Skin epidermis (tissue), 12 donors: ENCODE data around the gene PLXNA2.

Source experiments
- H3K27ac ChIP-seq, 21 experiments: fragments of 200-600 bp; sonication (generic) in 11 of 21; one replicate each; pipeline ENCODE4 v1.5.0; 2020; ENCODE audit warnings: mild to moderate bottlenecking in 3 of 21, inconsistent platforms in 2 of 21, moderate library complexity in 2 of 21
- H3K4me3 ChIP-seq, 7 experiments: fragments of 200-600 bp; sonication (generic) in 2 of 7; one replicate each; pipeline ENCODE4 v1.5.0; 2020; ENCODE audit warnings: inconsistent platforms in 2 of 7, mild to moderate bottlenecking in 2 of 7, moderate library complexity in 1 of 7

PLXNA2 gene

DNA sequence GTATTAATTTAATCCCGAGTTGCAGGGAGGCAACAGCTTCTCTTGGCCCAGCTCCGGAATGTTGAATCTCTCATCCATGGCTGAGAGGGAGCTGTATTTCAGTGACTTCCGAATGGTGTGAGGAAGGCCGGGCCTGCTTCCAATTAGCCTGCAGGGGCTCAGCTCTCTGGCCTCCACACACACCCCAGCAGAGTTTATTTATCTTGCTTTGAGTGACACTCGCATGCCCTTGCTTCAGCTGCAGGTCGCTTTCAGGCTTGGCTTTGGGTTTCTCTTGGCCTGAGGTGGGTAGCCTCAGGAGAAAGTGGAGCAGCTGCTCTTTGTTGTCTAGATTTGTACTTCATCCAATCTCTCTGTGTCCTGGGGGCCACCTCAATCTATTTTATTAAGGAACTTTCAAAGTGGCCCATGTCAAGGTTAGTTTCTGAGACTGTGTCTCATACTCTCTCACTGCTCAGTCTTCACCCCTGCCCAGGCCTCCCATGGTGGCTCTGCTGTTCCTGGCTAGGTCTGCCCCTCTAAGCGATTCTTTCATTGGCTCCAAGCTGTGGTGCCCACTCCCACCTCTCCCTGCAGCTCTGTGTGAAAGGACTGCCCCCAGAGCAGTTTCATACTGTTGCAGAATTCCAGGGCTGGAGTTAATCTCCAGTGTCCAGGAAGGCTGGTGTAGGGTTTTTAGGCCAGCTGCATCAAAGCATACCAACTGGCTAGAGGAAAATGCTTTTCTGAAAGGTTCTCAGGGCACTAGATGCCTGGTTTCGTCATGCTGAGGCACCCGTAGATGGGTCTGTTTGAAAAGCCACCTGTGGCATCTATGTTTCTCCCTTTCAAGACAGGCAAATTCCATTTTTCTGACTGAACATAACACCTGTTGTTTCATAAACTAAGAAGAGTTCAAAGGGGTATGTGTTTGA is 153.5 kb downstream of the PLXNA2 start:
- Histone ChIP-seq H3K27ac (peak overlapping the region in 10 of 21 experiments; percentile 0 to 56 (median 33)), H3K4me3 (no peak overlapping the region)

DNA sequence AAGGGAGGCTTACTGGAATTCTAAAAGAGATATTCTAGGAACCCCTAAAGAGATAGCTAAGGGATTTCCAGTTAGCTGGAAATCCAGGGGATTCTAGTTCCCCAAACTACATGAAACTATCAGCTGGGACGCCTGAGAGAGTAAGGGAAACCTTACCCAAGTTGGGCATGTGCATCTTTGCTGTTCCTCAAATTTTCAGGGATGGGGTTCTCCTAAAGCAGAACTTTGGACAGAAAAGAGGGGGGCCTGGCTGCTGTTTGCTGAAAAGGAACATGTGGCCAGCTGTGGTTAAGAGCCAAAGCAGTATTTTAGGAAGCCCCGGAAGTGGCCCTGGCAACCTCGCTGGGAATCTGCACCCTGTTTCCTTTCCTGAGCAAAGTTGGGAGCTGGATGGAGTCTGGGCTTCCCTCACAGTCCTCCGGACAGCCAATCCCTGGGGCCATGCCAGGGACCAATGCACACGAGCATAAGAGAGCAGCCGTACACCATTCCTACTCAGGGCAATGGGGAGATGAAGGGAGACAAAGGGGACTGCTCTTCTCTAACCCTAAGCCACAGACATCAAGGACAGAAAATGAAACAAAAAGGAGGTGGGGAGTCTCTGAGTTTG is 154.3 kb downstream of the PLXNA2 start:
- Histone ChIP-seq H3K4me3 (no peak overlapping the region), H3K27ac (peak overlapping the region in 14 of 21 experiments; percentile 0 to 56 (median 32))

DNA sequence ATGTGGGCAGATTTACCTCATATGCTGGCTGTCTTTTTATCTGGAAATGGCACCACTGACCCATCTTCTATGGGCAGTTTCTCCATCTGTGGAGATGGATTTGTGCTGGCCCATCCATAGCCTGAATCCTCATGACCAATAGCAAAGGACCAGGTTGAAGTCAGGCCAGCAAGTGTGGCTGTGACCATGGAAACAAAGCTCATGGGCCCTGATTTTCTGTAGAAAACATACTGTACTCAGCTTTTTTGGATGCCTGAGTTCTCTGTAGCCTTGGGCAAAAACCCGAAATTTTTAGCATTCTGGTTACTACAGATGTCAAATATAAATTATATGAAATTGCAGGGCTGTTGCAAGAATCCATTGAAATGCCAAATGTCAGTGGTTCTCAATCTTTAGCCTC is 155.0 kb downstream of the PLXNA2 start:
- H3K4me3 ChIP-seq, result no peak overlapping the region
- peak overlapping the region in 1 of 21 experiments; percentile 23 for H3K27ac ChIP-seq

DNA sequence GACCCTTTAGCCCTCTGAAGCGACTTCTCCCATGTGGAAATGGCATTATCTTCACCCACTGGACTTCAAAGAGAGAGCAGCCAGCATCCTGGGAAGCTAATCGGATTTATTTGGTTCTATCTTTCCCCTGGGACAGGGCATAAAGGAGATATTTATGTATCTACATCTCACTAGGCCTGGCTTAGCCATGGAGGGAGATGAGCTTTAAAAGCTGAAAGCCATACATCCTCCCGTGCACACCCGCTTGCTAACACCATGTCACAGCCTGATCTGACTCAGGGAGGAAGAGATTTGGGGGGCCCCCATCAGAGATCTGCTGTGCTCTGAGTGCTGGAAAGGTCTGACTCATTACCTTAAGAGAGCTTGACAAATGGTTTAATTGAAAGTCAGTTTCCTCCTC is 155.9 kb downstream of the PLXNA2 start:
- peak overlapping the region in 1 of 21 experiments; percentile 35 for H3K27ac ChIP-seq
- H3K4me3 ChIP-seq, result no peak overlapping the region

DNA sequence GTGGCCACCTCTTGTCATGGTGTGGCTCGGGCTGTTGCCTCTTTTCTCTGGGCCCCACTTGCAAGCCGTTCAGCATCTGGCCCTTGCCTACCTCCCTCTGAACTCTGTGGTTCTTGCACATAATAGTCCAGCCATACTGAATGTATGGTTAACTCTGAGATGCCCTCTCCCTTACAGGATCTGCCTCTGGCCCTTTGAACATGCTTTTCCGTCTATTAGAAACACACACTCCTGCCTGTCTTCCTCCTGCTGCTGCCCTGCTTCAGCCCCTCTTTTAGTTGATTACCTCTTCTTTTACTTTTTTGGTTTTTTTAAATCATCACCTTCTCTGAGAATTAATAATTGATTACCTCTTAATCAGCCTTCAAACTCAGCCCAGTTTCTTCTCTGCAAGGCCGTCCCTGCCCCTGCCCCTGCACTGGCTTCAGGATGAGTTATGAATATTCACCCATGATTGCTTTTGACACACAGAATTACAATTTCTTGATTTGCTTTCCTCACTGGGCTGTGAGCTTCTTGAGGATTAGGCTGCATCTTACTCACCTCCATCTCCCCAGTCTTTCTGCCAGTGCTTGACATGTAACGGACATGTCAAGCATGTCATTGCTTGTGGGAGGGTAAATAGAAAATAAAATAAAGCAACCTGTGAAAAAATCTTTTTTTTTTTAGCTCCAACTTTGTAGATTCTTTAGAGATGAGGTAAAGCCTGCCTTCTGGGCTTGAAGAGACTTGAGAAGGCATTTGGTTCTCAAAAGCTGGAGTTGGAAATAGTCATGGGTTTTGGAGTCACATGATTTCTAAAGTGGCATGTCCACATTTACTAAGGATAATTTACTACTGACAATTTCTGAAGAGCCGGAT is 158.3 kb downstream of the PLXNA2 start:
- no peak overlapping the region for H3K4me3 ChIP-seq
- H3K27ac ChIP-seq, result peak overlapping the region in 13 of 21 experiments; percentile 5 to 70 (median 42)

DNA sequence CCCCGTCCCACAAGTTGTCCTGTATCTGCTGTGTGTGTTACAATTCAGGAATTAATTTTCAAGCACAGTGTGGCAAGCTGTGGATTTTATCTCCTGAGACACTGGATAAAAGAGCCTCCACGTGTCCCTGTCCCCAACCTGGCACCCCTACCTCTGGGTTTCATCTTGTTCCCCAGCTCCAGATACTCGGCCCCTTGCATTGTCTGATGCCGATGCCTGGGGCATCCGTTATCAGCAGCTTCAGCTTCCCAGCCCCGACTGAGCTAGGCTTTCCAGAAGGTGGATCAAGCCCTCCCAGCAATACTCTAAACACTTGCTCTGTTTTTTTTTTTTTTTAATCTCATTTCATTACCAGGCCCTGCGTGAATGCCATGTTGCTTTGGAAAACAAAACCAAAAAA is 159.4 kb downstream of the PLXNA2 start:
- H3K27ac ChIP-seq, result no peak overlapping the region

DNA sequence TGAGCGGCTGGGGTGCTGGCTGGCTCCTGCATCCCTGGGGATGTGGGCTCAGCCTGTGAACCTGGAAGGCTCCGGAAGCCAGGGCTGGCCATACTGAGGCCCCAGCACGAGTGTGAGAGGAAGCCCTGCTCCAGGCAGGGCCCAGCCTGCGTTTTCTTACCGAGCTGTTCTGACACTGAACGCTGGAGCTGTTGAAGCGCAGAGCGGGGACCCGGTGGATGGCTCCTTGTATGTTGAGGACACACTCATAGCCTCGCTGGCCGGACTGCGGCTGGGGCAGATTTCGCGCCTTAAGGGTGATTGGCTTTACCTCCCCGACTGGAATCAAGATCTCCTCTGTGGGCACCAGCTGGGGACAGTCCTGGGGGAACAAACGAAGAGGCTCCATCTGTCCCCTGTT is 160.0 kb downstream of the PLXNA2 start:
- Histone ChIP-seq H3K4me3 (no peak overlapping the region), H3K27ac (no peak overlapping the region)

More for the DNA sequence above, 159.4 kb downstream of the PLXNA2 start:
- no peak overlapping the region for H3K4me3 ChIP-seq

DNA sequence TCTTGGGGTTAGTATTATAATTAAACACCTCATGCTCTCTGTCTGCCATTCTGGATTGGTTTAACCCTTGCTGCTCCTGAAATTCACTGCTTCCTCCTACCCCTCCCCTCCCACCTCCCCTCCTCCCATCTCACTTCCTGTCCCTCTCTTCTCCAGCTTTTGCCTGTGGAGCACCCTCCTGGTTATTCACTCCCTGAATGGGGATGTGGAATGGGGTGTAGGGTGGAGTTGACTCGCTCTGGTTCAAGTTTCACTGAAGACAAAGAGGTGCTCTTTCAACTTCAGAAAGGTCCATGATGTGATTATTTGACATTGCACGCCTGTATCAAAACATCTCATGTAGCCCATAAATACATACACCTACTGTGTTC is 160.5 kb downstream of the PLXNA2 start:
- Histone ChIP-seq H3K27ac (no peak overlapping the region), H3K4me3 (no peak overlapping the region)

DNA sequence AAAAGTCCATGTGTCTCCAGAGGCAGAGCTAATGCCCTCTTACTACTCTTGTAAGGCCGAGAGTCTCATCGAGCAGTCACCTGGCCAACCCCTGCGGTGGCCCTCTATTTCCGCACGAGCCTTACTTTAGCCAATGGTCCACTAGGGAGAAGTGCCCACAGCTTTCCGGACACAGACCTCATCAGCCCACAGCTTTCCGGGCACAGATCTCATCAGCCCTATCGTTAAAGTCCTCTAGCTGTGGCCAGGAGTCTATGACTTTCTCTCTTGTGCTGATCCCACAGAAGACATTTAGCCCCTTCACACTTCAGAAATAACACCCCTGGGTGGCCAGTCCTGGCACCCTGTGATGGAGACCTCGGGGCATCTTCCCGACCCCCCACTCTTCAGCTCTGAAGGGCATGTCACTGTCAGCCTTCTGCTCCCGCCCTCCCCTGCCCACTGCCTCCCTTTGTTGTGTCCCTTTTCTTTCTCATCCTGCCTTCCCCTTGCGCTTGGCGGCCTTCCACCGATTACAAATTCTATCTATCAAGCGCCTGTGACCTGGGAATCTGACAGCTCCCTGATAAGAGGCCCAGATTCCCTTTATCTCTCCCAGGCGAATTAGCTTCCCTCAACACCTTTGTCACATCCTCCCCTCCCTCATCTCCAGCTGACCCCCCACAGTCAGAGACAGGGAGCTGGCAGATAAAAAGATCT is 161.0 kb downstream of the PLXNA2 start:
- H3K4me3 ChIP-seq, result no peak overlapping the region
- H3K27ac ChIP-seq, result no peak overlapping the region

DNA sequence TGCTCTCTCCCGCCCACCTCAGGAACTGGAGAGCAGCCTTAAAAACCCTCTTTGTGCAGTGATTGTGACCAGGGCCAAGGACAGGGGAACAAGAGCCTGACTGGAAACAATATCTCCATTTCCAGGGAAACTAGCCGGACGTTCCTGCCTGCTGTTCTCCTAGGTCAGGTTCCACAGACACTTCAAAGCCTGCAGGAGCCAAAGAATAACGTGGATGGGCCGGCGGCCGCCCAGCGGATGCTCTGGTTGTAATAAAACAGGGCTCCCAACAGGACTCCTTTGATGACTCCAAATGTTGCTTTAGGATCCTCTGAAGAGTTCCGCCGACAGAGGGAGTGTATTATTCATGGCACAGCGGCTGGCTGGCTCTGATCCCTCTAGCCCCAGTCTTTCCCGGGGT is 162.2 kb downstream of the PLXNA2 start:
- no peak overlapping the region for H3K27ac ChIP-seq
- no peak overlapping the region for H3K4me3 ChIP-seq

DNA sequence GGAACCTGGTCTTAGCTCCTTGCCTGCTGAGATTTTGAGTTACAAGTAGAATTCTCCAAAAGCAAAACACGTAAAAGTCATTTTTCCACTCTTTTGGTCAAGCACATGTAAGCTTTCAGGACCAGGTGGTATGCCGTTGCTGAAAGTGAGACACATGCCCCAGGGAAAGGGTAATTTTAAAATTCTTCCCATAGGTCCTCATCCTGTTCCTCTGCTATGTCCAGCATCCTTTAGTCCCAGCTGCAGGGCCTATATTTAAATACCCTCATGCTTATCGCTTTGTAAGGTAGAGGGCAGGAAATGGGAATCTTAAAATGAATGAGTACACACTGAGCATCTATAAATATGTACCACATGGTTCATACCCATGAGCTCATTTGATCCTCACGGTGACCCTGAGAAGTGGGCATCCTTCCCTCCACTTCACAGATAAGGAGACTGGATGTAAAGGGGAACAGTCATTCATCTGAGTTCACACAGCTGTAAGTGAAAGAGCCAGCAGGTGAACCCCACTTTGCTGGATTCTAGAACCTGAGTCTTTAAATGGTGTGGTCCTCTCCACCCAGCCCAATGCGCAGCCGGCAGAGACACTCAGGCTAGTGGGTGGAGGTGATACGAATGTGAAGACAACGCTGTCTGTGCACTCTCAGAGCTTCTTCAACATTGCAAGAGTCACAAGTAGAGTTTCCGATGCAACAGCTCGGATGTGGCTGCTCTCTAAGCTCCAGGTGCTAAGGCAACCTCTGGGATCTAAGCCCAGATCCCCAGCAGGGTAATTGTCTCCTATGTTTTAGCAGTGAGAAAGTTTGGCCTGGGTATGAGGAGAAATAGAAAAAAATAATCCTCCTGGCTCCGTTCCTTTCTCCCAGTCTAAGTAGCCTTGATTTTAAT is 163.5 kb downstream of the PLXNA2 start:
- Histone ChIP-seq H3K27ac (no peak overlapping the region), H3K4me3 (no peak overlapping the region)

DNA sequence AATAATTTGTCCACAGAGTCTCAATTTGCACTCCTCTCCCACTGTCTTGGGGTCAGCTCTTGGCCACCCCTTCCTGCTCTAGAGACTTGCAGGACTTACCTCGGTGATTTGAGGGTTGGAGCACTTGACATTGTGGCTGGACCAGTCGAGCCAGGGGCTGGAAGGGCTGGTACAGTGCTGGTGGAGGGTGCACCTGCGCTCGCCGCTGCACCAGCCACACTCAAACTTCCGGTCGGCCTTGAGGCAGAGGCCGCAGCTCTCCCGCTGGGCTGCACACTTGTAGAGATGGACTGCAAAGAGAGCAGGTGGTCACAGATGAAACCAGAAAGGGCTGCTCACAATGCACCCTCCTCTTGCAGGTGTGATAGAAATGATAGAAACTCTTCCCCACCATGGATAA is 165.0 kb downstream of the PLXNA2 start:
- Histone ChIP-seq H3K4me3 (no peak overlapping the region), H3K27ac (no peak overlapping the region)

DNA sequence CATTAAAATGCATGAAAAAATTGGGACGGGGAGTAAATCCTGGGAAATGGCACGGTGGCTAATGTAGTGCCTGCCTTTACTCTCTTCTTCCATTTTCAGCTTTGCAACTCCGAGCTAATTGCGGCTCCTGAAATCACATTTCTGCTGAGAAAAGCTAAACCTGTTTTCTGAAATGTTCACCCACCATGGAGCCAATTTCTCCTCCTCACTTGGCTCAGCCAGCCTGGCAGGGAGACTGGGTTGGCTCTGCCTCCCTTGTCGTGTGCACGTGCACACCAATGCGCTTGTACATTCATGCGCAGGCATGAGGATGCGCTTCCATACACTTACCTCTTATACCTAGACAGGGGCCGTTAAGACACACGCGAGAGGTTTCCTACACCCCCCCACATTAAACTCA is 165.4 kb downstream of the PLXNA2 start:
- Histone ChIP-seq H3K27ac (no peak overlapping the region), H3K4me3 (no peak overlapping the region)

DNA sequence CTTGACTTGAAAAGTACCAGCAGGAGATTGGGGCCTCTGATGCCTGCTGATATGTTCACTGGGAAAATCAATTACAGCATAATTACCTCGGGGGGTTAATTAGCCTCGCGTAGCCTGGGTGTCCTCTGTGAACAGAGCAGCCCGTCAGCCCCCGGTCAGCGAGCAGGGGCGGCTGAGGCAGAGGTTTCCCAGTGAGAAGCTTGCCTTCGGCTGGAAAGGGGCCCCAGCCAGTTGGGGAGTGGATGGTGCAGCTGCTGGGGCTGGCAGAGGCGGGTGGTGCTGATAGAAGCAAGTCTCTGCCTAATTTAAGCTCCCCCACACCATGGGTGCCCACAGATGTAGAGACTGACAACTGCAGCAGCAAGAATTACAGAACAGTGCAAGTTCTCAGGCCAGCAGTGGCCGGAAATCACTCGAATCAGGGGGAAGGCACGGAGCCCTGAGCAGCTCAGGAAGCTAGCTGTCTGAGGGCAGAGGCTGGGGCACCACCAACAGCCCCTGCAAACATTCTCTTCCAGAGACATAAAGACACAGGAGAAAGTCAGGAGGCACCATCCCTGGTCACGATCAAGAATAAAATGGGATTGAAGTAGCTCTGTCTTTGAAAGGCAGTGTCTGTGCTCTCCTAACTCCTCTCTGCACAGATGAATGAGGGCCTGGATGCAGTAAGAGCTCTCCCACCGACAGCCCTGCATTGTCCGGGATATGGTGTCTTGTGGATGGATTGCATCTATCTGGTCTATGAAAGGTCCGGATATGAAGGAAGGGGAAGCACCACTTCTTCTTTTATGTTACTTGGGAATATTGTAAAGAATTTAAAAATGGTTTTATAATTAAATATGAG is 166.7 kb downstream of the PLXNA2 start:
- H3K4me3 ChIP-seq, result no peak overlapping the region
- H3K27ac ChIP-seq, result peak overlapping the region in 1 of 21 experiments; percentile 31

DNA sequence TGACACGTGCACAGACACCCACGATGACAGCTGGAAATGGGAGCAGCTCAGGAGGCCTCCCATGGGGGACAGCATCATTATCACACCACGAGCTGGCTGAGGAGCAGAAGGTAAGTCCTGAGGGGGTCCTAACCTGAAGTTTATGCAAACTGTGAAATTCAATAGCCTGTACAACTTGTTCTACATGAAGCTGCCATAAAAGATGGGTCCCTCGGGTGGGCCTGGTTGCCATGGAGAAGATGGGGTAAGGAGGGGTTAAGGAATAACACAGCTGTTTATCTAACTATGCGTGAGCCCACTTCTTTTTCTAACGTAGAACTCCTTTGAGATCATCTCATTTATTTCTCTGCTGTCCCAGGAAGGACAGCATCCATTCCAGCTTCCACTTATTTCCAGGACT is 169.8 kb downstream of the PLXNA2 start:
- H3K4me3 ChIP-seq, result no peak overlapping the region
- no peak overlapping the region for H3K27ac ChIP-seq

DNA sequence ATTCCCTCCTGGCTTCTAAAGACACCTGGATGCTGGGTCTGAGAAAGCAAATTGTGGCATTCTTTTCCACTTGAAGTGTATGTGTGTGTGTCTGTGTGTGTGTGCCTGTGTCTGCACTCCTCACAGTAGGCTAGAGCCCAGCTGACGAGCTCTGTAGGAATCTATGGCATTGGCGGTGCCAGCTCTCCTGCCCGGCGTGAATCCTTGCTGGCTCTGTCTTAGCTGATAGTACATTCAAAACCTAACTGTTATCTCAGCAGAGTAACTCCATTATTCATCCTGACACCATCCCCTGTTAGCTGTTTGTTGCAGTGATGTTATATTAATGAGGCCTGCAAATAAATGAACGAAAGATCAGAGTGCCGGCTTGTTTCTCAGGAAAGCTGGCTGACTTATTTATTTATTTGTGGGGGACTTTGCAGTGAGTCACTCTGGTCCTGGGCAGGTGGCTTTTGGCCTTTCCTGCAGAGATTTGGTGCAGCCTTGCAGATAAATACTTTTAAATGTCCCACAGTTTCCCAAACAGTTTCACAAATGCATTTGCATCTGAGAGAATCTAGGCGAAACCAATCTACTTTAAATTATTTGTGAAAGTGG is 172.7 kb downstream of the PLXNA2 start:
- H3K4me3 ChIP-seq, result no peak overlapping the region
- no peak overlapping the region for H3K27ac ChIP-seq

DNA sequence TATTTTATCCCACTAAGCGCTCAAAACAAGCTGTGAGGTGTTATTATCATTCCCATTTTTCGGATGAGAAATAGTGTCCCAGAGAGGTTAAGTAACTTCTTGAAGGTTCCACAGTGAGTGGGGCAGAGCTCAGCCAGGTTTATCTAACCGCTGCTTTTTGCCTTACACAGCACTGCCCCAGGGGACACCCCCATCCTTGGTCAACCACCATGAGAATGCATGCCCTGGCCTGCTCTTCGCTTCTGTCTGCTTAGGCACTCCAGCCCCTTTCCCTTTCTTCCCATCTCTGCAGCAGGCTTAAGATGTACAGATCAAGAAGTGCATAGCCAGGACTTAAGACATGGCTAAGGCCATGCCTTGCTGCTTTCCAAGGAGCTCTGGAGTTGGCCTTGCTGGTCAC is 174.3 kb downstream of the PLXNA2 start:
- H3K4me3 ChIP-seq, result no peak overlapping the region
- no peak overlapping the region for H3K27ac ChIP-seq

DNA sequence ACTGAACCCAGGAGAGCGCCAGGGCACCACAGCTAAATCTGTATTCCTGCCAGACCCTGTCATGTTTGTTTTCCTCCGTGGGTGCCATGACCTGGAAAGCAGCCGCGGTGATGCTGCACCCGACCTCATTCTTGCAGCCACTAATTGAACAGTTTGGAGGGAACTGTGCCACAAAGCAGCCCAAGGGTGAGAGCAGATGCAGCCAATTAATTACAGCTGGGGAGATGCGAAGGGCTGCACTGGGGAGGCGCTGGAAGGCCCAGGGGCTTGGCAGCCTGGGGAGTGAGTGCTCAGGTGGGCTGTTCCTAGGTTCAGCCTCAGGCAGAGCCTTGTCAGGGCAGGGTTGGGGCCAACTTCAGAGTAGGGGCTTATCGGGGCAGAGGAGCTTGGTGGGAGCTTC is 174.9 kb downstream of the PLXNA2 start:
- no peak overlapping the region for H3K4me3 ChIP-seq
- H3K27ac ChIP-seq, result no peak overlapping the region
